IPS-18c (cell line): ENCODE measurements around the gene PACSIN2.

Experiments used
- H3K4me3 ChIP-seq: 2 replicates; pipeline ENCODE4 v1.7.0; 2013; ENCODE audit warnings: low read depth, mild to moderate bottlenecking, low read length, moderate library complexity; ENCODE audit not compliant: insufficient read depth
- H3K9me3 ChIP-seq: one replicate; pipeline ENCODE4 v1.6.1; 2013; ENCODE audit warnings: mild to moderate bottlenecking, low read length, moderate library complexity; ENCODE audit not compliant: control insufficient read depth, insufficient read depth

PACSIN2 gene

DNA sequence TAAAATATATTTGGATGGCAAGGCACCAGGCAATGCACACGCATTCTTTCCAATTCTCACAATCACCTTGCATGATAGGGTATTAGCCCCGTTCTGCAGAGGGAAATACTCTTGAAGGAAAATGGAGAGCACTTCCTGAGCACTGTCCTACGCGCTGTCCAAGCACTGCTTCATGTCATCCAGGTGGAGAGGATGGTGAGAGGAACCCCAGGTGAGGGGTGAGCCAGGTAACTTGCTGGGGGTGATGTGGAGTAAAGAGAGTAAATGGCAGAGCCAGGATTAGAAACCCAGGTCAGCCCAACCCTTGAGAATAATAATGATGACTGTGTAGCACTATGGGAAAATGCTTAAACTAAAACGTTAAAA is 711 bp upstream of the PACSIN2 start:
- Histone ChIP-seq H3K4me3 (peak overlapping the region; percentile 65), H3K9me3 (no peaks in the 10 kb centered on the region)

DNA sequence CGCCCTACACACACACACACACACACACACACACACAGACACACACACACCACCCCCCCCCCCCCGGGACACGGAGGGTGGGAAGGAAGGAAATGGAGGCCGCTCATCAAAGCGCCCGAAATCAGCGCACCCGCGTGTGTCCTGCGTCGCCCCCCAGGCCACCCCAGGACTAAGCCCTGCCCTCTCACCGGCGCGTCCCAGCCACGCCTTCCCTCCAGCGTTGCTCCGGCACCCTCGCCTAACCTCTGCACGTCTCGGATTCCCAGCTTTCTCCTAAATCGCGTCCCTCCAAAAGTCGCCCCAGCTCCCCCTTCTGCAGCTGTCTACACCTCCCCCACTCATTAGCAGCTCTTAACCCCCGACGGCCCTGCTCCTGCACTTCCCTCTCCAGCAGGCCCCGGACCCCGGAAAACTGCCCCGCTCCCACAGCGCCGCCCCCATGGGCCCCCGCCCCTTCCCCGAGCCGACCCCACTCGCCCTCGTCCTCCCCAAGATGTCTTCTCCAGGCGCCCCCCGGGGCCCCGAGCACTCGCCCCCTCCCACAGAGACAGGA is 557 bp downstream of the PACSIN2 start:
- H3K4me3 ChIP-seq: peak overlapping the region; percentile 77

DNA sequence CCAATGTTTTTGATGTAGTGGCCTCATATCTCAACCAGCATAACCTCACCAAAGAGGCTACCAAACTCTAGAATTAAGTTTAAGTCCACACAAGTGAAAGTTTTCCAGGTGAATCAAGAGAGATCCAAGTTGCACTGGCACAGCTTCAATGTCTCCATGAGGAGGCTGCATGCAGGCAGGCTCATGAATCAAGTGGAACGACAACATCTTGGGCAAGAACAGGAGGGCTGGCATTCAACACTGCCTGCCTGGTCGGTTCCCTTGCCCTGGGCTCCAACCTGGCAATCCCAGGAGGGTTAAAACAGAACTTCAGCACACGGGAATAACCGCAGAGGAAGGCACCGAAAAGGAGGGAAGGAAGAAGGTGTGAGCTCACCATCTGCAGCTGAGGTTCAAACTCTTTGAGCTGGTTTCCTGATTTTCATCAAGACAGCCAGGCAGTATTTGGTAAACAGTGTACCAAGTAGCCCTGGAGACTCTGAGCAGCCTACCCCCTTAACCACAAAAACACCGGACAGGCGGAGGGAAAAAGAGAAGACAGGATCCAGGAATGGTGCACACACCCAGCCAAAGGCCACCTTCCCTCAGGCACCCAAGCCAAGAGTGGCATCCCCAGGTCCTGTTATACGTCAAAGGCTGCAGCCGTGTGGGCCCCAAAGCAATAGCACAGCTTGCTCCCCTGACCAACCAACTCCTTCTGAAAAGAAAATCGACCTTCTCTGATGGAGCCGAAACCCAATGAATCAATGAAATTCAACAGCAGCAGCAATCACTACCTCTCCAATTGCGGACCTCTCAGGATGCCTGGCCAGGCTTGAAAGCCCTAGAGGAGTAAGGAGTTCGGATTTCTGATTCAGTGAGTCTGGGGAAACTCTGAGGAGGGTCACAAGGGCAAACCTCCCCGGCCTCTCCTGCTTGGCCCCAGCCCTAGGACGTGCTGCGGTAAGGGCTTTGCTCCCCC is 1.3 kb downstream of the PACSIN2 start:
- no peaks in the 10 kb centered on the region for H3K9me3 ChIP-seq
- H3K4me3 ChIP-seq: peak overlapping the region; percentile 77

More for the DNA sequence above, 557 bp downstream of the PACSIN2 start:
- H3K9me3 ChIP-seq: no peaks in the 10 kb centered on the region

DNA sequence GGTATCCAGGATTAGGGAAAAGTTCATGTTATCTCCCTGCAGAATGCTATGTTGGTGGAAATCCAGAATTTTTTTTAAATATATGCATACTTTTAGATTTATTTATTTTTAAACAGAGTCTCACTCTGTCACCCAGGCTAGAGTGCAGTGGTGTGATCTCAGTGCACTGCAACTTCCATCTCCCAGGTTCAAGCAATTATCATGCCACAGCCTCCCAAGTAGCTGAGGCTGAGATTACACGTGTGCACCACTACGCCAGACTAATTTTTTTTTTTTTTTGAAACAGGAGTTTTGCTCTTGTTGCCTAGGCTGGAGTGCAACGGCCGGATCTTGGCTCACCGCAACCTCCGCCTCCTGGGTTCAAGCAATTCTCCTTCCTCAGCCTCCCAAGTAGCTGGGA is 2.6 kb downstream of the PACSIN2 start:
- H3K4me3 ChIP-seq: no peak overlapping the region

DNA sequence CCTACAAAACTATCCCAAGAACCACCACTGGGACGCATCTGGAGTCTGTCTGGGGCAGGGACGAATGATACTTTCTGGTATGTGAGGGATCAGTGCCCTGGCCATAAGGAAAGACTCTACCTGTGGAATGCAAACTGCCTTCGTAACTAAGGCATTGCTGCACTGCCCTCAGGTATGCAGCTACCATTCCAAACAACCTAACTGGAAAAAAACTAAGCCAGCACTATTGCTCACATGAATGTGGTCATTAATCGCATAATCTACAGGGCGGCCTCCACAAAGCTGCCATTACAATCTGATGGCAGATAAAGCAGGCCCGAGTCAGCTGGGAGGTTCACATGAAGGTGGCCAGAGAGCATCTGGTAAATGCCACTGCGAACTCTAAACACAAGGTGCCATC is 3.9 kb downstream of the PACSIN2 start:
- no peaks in the 10 kb centered on the region for H3K9me3 ChIP-seq
- no peak overlapping the region for H3K4me3 ChIP-seq

More for the DNA sequence above, 2.6 kb downstream of the PACSIN2 start:
- H3K9me3 ChIP-seq: no peaks in the 10 kb centered on the region

DNA sequence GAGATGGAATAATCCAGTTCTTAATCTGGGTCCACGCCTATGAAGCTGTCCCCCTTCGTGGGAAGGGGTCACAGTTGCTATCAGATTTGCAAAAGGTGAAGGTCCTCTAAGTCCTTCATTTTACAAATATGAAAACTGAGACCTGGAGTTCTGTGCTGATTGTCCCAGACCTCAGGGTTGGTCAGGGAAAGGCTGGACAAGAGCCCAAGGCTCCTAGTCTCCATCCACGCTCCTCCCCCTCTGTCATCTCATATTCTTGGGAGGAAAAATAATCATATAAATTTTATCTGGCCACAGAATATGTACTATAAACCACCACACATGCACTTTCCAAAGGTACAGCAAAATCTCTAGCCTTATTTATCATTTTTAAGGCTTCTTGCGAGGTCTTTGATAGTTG is 5.5 kb downstream of the PACSIN2 start:
- H3K4me3 ChIP-seq: no peak overlapping the region
- no peaks in the 10 kb centered on the region for H3K9me3 ChIP-seq

DNA sequence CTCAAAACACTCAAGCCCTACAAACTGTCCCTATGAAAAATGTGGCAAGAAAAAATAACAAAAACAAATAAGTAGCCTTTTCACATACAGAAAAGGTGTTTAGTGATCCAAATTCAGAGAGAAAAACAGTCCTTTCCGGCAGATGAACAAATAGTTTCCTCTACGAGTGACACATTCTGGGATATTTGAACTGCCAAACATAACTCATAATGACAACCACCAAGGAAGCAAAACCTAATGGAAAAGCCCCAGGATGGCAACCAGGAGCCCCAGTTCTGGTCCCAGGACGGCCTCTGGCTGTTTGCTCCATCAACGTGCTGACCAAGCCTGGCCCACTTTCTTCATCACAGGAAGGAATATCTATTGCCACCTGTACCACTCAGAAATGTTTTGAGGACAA is 6.0 kb downstream of the PACSIN2 start:
- no peaks in the 10 kb centered on the region for H3K9me3 ChIP-seq
- no peak overlapping the region for H3K4me3 ChIP-seq

DNA sequence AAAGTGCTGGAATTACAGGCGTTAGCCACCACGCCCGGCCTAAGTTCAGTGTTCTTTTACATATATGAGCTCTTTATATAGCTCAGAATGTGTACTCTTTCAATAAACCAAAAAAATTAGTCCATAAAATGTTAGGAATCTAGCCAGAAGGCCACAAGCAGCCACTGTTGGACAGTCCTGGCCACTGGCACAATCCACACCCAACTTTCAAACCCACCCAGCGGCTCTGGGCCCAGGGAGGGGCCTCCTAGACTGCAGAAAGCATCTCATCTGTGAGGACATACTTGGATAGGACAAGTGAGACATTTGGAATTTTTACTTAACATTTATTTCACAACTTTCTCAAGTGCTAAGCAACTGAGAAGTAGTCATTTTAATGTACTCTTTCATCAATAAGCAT is 6.4 kb downstream of the PACSIN2 start:
- Histone ChIP-seq H3K4me3 (no peak overlapping the region), H3K9me3 (no peaks in the 10 kb centered on the region)

DNA sequence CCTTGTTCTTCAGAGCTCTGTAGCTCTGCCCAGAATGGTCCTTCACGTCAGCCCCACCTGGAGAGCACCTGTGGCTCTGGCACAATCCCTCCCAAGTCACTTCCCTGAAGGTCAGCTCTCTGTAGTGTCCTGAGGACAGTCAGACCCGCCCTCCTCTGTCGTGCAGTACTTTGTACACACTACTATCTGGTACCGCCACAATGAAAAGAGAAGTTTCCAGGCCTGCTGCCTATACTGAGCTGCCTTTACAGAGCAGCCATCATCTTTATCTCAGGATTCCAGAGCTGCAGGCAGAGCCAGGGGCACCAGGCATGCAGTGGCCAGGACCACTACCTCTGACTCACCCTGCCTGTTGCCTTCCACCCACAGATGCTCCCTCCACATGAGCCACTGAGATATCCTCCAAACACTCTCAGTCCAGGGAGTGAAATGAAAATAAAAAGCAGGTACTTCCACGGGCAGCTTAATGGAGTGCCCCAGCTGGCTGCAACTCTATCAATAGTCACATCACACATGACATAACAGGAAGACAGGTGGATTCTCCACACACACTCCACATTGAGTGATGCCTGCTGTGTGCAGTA is 7.3 kb downstream of the PACSIN2 start:
- no peak overlapping the region for H3K4me3 ChIP-seq
- no peaks in the 10 kb centered on the region for H3K9me3 ChIP-seq

DNA sequence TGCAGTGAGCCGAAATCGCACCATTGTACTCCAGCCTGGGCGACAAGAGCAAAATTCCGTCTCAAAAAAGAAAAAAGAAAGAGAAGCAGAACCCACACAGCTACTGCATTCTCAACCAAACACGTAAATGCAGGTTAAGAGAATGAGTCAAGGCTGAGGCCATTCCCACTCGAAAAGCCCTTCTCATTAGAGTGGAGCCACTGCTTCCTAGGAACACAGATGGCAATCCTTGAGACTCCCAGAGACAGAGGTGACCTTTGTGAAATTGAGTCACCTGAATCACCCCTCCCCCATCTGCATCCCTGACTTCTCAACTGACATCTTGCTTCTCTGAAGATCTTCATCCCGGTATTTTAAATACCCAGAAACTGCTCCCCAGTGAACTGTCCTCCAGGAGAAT is 8.2 kb downstream of the PACSIN2 start:
- H3K4me3 ChIP-seq: no peak overlapping the region
- no peaks in the 10 kb centered on the region for H3K9me3 ChIP-seq

DNA sequence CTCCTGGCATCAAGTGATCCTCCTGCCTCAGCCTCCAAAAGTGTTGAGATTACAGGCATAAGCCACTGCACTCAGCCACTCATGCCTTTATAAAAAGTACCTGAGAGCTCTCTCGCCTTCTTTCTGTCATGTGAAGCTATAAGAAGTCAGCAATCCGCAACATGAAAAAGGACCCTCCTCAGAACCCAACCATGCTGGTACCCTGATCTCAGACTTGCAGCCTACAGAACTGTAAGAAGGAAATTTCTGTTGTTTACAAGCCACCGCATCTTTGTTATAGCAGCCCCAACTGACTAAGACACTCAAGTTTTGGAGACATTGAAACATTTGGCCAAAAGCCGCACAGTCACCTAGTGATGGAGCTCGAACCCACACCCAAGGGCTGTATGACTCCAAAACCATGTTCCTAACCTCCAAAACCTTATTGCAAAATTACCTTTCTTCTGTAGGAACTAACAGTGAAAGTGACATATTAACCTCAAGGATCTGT is 8.9 kb downstream of the PACSIN2 start:
- no peak overlapping the region for H3K4me3 ChIP-seq
- H3K9me3 ChIP-seq: peaks cover 2% of the 10 kb centered on the region

DNA sequence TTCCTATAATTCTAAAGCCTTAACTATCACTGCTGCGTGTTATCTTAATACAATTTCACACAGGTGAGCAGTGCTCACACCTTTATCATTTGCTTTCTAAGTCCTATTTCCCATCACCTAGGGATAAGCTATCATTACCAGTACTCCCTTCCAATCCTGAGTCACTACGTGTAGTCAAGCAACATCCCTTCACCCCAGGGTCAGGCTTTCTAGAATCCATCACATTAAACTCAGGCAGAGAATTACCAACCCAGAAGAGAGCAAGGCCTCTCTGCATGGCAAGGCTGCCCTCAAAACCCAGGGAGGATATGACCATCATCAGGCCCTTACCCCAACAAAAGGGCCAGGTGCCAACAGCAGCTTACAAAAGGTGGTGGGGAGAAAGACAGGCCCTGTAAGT is 9.8 kb downstream of the PACSIN2 start:
- Histone ChIP-seq H3K4me3 (no peak overlapping the region), H3K9me3 (peaks cover 2% of the 10 kb centered on the region)

DNA sequence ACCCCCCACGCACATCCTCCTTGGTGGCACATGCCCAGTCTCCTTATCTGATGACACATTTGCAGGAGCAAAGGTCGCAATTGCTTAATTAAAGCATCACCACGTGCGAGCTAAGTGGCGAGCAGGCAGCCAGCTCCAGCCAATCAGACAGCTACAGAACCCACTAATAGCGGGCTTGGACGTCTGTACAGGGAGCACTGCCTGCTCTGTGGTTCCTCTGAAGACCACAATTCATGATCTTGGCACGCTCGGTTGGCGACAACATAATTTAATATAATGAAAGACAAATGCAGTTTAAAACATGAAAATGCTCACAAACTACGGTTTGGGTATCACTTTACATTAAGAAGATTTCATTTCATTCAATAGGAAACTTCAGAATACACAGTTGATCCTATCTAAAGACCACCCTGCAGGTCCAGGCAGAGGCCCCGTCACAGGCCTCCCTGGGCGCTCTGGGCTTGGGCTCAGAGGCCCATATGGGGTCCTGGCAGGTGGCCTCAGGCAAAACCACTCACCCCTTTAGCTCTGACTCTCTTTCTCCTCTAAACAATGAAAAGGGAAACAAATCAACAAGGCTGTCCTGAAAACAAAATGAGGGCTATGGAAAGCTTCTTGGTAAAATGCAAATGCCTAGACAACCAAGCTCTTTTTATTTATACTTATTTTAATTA is 10.4 kb downstream of the PACSIN2 start:
- no peak overlapping the region for H3K4me3 ChIP-seq
- peaks cover 2% of the 10 kb centered on the region for H3K9me3 ChIP-seq

DNA sequence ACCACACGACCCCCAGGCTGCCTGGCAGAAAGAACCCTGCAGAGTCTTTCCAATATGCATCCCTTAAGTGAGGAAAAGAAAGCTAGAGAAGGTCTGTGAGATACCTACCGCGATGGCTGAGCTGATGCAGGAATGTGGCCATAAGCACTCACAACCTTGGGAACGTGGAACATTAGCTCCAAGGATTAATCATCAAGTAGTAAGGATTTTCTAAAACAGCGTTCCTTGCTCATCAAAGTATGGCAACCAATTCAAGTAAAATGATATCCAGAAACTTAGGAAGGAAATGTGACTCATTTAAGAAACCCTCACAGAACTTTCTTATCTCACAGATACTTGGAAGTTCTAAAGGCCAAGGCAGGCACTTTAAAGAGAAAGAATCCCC is 12.8 kb downstream of the PACSIN2 start:
- Histone ChIP-seq H3K9me3 (peaks cover 2% of the 10 kb centered on the region), H3K4me3 (no peak overlapping the region)

DNA sequence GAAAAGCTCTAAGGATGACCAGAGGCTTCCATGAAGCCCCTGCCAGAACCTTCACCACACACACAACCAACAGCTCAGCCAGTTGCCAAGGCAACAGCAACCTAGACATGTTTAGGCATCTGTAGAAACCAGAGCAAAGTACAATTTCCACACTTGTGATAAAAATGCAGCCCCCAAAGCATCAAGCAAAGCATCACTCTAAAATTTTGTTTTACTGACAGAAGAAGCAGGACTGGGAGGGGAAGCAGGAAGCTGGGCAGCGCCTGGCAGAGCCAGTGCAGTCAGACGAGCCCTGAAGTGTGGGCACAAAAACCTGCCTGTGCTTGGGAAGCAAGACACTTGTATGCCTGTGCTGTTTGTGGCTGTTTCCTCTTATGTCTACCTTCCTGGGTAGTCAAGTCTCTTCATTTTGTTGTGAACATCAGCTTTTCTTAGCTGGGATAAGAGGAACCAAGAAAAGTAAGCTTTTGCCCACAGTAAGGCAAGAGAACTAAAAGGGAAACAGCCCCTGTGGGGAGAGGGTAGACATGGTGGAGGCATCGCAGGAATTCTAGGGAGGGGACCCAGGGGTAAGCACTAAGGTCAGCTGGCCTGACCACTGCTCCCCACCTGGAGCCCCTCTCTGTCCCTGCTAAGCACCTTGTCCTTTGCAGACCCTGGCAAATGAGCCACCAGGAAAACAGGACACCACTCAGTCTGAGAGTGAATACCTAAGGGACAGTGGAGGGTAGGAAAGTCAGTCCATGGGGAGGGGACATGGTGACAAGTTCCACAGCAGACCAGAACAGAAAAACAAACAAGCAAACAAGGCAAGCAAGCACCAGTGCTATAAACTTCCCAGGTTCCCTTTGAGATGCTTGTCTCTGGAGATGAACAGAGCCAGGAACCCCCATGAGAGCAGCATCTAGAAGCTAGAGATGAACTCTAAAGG is 13.4 kb downstream of the PACSIN2 start:
- Histone ChIP-seq H3K9me3 (peaks cover 2% of the 10 kb centered on the region), H3K4me3 (no peak overlapping the region)

DNA sequence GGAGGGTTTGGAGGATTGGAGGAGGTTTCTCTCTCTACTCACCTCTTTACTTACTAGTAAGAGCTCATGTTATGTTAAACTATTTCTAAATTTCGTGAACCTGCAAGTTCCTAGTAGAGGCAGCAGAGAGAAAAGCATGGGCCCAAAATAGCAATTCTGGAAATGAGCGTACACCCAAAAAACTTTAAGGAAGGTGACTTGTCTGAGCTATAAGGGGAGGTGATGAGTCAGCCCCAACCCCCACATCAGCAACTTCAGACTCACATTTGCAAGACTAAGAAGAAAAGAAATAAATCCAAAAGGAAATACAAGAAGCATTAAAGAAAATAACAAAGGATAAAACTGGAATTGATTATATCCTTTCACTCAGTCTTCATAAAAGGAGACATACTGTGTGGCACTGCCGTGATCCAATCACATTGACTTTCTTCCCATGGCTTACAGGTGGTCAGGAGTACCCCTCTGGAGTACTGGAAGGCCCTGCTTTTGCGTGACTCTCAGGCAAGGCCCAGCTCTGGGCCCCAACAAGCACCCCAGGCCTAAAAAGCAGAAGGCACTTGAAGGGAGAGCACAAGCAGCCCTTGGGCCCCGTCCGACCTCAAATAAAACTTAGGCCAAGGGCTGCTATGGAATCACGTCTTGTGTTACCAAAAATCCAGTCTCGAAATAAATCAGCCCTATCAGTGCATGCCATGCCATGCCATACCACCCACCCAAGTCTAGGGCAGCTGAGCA is 14.3 kb downstream of the PACSIN2 start:
- H3K9me3 ChIP-seq: peaks cover 2% of the 10 kb centered on the region
- H3K4me3 ChIP-seq: no peak overlapping the region
